GM21515 (cell line): ENCODE data around the gene TMEM178B.
"Not testable (repeated sequence)": the region's sequence is repeated elsewhere in the genome, so short reads cannot be mapped to it uniquely, and the experiment has no call there.

Experiments used
- ATAC-seq: cut with Tn5 transposase; IDR thresholded peaks from one replicate; pipeline ENCODE4 v1.9.1; 2021; ENCODE audit not compliant: unreplicated experiment

Gene TMEM178B

DNA sequence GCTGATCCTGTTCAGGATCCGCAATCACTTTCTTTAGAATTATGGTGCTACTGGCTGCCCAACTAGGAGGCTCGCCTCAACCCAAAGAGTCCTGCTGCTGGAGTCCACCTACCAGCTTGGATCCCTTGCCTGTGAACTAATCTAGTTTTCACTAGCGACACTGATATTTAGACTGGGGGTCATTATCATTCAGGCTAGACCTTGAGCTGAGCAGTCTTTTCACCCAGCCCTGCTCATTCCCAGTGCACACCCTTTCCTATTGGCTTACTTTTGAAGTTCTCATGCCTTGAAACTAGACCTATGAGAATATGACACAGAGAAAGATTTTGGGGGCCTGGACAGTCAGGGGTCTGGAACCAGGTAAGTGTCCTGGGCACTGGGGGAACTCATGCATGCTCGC lies 107.9 kb downstream of the TMEM178B start:
- ATAC-seq = no peak

- ATAC-seq = no peak
Measured at GRCh38 chr7:141184532-141185190, 110.8 kb downstream of the TMEM178B start.

DNA sequence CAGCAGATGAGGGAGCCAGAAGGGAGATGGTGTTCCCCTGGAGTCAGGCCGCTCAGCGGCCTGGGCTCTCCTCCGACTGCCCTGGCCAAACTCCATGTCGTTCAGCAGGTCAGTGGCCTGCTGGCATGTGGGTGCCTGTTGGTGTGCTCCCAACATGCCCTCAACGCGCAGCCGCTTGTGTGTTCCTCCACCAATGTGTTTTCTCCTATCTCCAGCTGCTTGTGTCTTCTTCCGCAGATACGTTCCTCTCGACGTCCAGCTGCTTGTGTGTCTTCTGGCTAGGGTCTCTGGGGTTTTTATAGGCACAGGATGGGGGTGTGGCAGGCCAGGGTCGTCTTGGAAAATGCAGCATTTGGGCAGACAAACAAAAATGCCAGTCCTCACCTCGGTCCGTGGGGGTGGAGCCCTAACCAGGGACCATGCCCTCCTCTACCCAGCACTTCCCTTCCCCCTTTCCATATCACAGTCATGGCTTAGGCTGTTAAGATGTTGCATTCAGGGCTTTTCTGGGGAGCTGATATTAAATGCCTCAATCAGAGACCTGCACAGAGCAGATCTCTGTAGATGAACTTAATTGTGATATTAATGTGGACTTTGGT lies 111.6 kb downstream of the TMEM178B start:
- no peak for ATAC-seq

DNA sequence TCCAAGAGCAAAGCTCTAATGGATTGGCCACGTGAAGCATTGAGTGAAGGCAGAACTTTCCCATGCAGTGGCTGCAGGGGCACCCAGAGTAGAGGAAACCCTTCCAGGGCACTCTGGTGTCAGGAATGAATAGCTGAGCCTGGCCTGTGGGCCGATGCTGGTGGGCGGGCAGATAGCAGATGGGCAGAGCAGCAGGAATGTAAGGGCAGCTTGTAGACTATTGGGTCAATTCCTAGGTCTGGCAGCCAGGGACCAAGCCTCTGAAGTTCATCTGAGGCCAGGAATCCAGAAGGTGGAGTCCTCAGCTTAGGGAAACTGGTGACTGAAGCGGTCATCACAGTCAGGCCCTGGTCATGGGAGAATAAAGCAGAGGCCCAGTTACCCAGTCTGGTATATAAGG lies 115.4 kb downstream of the TMEM178B start:
- ATAC-seq = no peak

- no peak for ATAC-seq
Measured at GRCh38 chr7:141190495-141190894, 116.6 kb downstream of the TMEM178B start.

DNA sequence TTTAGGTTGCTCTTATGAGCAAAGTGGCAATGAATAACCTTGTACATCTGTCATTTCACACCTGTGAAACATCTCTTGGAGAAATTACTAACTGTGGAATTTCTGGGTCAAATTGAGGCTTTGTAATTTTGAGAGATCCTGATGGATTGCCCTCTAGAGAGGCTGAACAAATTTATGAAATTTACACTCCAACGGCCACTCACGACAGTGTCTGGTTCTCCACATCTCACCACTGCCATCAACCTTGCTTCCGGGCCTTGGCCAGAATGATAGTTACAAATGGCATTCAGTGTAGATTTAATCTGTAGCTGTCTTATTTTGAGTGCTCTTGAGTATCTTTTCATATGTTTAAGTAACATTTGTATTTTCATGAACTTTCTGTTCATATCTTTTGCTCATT lies 117.4 kb downstream of the TMEM178B start:
- ATAC-seq = no peak

- ATAC-seq = no peak
Measured at GRCh38 chr7:141193066-141193465, 119.2 kb downstream of the TMEM178B start.

- ATAC-seq = not testable (repeated sequence)
Measured at GRCh38 chr7:141195722-141196121, 121.9 kb downstream of the TMEM178B start.

GRCh38 chr7:141198194-141198958 lies 124.5 kb downstream of the TMEM178B start:
- ATAC-seq = no peak

- ATAC-seq = no peak
Measured at GRCh38 chr7:141200191-141201108, 126.6 kb downstream of the TMEM178B start.

GRCh38 chr7:141201145-141201885 lies 127.5 kb downstream of the TMEM178B start:
- no peak for ATAC-seq

- ATAC-seq = no peak
Measured at GRCh38 chr7:141202535-141202934, 128.7 kb downstream of the TMEM178B start.

DNA sequence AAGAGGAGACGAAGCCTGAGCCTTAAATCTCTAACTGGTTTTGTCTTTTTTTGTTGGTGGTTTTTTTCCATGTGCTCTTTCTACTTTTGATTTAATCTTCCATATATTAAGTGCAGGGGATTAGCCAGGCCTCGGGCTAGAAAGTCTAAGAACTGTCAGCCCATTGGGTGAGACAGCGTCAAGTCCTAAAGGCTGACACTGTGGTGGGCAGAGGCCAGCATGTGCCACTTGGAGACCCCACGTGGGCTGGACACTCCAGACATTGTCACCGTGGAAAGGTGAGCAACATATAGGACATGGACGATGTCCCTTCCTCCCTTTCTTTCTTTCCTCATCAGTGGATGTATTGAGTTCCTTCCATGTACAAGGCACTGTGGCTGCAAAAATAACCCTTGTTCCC lies 129.3 kb downstream of the TMEM178B start:
- ATAC-seq = no peak

DNA sequence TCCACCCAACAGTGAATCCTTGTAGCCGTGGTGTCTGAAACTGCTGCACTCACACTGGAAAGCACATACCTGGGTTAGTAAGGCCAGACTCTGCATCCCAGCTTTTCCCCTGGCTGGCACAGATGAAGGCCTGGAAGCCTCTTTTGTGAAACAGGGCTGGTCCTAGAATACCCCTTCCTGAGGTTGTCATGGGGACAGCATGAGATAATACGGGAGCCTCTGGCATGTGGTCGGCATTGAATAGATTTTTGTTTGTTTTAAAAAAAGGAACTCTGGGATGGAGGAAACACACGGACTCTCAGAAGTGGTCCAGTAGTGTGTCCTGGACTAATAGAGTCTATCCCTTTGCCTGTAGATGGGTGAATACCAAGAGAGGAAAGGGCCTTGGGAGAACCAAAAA lies 129.7 kb downstream of the TMEM178B start:
- no peak for ATAC-seq

DNA sequence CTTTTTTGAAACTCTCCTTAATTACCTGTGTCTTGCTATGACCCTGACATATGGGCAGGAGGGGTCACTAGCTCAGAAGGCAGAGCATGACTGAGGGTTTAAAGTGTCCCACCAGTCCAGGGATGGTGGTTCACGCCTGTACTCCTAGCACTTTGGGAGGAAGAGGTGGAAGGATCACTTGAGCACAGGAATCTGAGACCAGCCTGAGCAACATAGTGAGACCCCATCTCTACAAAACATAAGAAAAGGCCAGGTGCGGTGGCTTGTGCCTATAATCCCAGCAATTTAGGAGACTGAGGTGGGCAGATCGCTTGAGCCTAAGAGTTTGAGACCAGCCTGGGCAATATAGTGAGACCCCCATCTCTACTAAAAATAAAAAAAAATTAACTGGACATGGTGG lies 133.8 kb downstream of the TMEM178B start:
- ATAC-seq = no peak

DNA sequence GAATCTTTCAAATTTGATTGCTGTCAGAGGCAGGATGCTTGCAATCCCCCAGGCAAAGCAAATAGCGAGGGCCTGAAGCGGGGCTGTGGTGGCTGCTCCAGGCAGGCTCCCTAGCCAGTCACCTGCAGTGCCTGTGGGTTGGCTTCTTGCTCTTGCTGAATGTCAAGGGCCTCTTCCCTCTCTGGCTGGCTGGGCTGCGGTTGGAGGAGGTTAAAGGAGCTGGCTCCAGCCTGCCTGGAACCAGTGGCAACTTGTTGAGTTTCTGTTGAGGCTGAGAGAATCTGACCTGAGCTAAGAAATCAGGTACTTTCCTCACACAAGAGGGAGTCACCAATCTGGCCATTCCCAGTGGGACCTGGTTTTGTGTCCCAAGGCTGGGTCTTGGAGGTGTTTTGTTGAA lies 134.7 kb downstream of the TMEM178B start:
- ATAC-seq = no peak

GRCh38 chr7:141209454-141209853 lies 135.6 kb downstream of the TMEM178B start:
- no peak for ATAC-seq

GRCh38 chr7:141210862-141211261 lies 137.0 kb downstream of the TMEM178B start:
- ATAC-seq = no peak

DNA sequence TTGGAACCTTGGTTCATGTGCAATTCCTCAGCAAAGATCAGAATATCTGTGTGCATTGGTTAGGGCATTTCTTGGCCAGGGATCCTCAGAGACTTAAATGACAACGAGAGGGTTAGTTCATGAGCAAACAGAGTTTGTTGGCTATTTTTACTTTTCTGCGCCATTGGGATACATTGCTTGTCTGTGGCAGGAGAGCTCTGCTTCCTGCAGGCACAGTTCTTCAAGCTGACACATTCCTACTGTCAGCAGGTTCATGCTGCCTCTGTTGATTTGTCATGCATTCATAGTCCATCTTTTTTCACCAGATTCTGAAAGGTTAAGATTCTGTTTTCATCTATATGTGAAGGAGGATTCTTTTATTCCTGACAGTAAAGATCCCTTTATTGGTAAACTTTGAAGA lies 139.4 kb downstream of the TMEM178B start:
- ATAC-seq = no peak

GRCh38 chr7:141217938-141218337 lies 144.1 kb downstream of the TMEM178B start:
- no peak for ATAC-seq
